GM12878 (cell line): Measurements from ENCODE around the gene ZC3H10. TPM values are rescaled to one million over a fixed set of nuclear protein-coding genes. Genes with fewer than 3 reads are reported as not detected.

Source experiments
- CBFB ChIP-seq: IDR thresholded peaks from 2 replicates; pipeline ENCODE4 v1.6.1; 2016; ENCODE audit warnings: antibody characterized with exemption, low read depth
- E2F4 ChIP-seq: IDR thresholded peaks from 2 replicates; pipeline ENCODE4 v1.6.1; 2012; ENCODE audit warnings: low read depth, low read length, improper control_type of control experiment
- EZH2 ChIP-seq: IDR thresholded peaks from 2 replicates; pipeline ENCODE4 v1.6.1; 2012; ENCODE audit warnings: low read depth, mild to moderate bottlenecking, control low read depth, inconsistent platforms, low read length, borderline replicate concordance; ENCODE audit not compliant: control insufficient read depth
- MAX ChIP-seq: IDR thresholded peaks from 2 replicates; pipeline ENCODE4 v1.6.1; 2012; ENCODE audit warnings: low read depth, low read length, improper control_type of control experiment
- MTA2 ChIP-seq: fragments of 450-650 bp; IDR thresholded peaks from 2 replicates; pipeline ENCODE4 v1.6.1; 2016; ENCODE audit warnings: low read depth, mild to moderate bottlenecking, moderate library complexity
- NKRF ChIP-seq: fragments of 450-650 bp; conservative IDR thresholded peaks from 2 replicates; pipeline ENCODE4 v1.6.1; 2017; ENCODE audit warnings: mild to moderate bottlenecking, moderate library complexity
- ZBTB33 ChIP-seq: fragments of 450-650 bp; IDR thresholded peaks from 2 replicates; pipeline ENCODE4 v1.6.1; 2017; ENCODE audit warnings: mild to moderate bottlenecking
- polyA plus RNA-seq, 11 experiments: library from polyadenylated mRNA; depleted of rRNA in 4 of 11; unstranded in 6 of 11; stranded (reverse) in 5 of 11; fragments of >200 nt; fragmentation: Nextera tagmentation in 4 of 11; fragmentation: Illumina TruSeq in 1 of 11; extraction: Ambion mirVana in 4 of 11; extraction: Trizol in 1 of 11; gene quantifications; 1 replicate in 1 of 11; 2 replicates in 10 of 11; pipeline versions ENCODE4 v1.2.1 to v1.2.3, GENCODE V29; 2011 to 2016; ENCODE audit warnings: inconsistent platforms in 2 of 11, missing spikeins in 2 of 11, low read depth in 1 of 11
- total RNA-seq, 4 experiments: library from RNA; depleted of rRNA in 3 of 4; stranded (reverse); fragments of >200 nt in 3 of 4; fragmentation: Illumina TruSeq in 1 of 4; extraction: Trizol in 1 of 4; gene quantifications; 2 replicates each; pipeline versions ENCODE4 v1.2.1 to v1.2.3, GENCODE V29; 2013 to 2021

The ZC3H10 gene
- total and polyA plus RNA-seq, 10 of the 15 experiments (the other 5 are each of a cell fraction or from before 2014, with no cell fraction given) = 0.56 to 6.4 (median 3.7) TPM

- TF ChIP-seq NKRF = no peak
- TF ChIP-seq E2F4 = no peak
- TF ChIP-seq EZH2 = no peak
- no peak for TF ChIP-seq MAX
- no peak for TF ChIP-seq CBFB
- no peak for TF ChIP-seq ZBTB33
- no peak for TF ChIP-seq MTA2
- TF ChIP-seq, all 136 proteins: peak for 0
These were observed 35.1 kb upstream of the ZC3H10 start (continued) for GRCh38 chr12:56082967-56083366.
